GM18499 (cell line): Measurements from ENCODE around the gene AQP1.

ENCODE experiments used
- ATAC-seq: cut with Tn5 transposase; IDR thresholded peaks from one replicate; pipeline ENCODE4 v1.9.1; 2021; ENCODE audit warnings: moderate number of reproducible peaks; ENCODE audit not compliant: insufficient read depth, unreplicated experiment

The AQP1 gene

DNA sequence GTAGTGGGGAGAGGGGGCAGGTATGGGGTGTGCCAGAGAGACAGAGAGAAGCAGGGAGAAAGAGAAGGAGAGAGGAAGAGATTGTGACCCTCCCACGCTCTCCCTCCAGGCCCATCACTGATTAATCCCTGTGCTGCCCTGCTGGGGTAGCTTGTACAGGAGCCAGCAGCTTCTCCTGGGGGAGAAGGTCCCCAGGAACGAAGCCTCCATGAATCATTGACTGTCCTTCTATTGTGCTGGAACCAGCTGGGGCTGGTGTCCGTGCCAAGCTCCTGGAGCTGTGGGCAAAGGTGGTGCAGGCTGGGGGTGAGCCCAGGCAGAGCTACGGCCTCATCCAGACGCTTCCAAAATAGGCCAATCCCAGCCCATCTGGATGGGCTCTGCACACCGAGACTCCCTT lies 20.9 kb downstream of the AQP1 start:
- ATAC-seq, result no peak

DNA sequence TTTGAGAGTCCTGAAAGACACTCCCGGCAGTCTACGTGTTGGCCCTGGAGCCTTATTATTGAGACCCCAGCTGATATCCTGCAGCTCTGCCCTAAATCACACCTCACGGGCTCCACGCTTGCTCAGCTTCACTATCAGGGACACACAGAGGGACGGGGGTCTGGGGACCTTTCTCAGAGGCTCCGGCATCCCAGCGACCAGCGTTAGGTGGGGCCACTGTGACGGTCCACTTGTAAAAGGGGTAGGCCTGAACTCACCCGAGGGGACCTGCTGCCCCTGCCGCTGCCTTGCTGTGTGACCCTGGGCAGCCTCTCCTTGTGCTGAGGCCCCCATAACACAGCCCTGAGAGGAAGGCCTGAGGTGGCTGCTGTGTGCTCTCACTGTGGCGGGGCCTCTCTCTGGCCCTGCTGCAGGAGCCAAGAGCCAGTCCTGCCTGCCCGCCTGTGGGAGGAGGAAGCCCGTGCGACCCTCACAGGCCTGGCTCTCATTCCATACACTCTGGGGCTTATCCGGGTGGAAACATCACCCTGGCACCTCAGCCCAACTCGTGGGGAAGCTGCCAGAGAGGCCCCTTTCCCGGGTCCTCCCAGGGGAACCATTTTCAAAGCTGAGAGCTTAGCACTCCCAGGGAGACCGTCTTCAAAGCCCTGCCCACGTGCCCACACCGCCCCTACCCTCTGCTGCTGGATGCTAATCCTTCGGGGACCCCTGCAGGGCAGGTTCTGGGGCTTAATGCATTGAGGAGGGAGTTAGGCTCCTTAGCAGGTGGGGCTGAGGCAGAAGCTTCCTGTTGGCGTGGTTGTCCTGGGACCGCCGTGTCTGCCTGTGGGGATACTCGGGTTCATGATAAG lies 21.7 kb downstream of the AQP1 start:
- no peak for ATAC-seq

DNA sequence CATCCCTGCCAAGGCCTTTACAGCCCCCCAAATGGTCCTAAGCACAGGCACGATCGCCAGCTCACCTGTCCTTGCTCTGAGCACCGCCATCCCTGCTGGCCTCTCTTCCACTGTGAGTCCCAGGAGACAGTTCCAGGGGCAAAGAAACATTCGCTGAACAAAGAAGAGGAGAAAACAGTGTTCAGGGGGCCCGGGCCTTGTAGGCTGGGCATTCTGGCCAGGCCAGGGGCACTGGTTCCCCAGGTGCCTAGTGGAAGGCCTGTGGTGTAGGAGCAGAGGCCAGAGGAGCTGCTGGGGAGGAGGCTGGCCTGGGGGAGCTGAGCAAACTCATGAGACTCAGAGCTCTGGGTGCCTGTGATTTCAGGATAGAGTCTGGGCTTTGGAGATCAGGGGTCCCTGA lies 22.6 kb downstream of the AQP1 start:
- ATAC-seq, result no peak

DNA sequence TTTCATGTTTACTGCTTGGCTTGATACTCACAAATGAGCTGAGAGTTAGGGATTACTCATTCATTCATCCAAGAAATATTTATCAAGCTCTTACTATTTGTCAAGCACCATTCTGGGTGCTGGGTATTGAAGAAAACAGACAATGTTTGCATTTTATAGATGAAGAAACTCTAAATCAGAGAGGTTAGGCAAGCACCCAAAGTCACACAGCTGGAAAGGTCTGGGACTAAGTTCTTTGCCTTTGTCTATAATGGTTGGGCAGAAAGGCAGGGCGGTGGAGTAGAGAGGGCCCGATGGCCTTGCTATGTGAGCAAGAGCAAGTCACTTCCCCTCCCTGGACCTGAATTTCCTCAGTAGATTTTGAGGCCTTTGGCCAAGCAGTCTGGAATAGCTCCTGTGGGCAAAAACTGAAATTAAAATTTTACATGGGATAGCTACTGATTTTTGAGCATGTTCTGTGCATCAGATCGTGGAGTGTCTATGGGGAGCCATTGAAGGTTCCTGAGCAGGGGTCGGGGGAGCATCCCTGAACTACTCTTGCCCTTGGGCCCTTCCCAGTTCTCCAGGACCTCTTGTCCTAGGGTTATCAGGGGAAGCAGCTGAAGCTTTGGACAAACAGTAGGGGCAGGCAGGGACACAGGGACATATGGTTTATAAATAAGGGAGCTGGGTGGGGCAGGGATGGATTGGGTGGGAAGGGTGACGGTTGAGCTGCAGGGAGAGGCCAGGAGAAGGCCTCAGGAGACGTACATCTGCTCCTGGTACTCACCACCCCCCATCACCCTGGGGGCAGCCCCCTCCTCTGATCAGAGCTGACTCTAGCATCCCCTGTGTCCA lies 23.3 kb downstream of the AQP1 start:
- ATAC-seq, result no peak

DNA sequence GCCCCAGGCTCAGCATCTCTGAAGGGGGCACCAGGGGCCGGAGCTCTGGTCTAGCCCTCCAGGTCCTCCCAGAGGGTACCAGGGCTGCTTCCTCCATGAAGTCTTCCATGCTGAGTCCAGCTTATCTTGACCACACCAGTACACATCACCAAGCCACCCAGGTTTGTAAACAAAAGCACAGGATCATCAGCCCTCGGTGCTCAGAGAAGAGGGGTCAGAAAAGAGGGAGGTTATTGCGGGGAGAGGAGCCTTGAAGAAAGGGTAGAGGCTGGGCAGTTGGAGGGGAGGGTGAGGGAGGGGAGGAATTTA lies 23.9 kb downstream of the AQP1 start:
- no peak for ATAC-seq

DNA sequence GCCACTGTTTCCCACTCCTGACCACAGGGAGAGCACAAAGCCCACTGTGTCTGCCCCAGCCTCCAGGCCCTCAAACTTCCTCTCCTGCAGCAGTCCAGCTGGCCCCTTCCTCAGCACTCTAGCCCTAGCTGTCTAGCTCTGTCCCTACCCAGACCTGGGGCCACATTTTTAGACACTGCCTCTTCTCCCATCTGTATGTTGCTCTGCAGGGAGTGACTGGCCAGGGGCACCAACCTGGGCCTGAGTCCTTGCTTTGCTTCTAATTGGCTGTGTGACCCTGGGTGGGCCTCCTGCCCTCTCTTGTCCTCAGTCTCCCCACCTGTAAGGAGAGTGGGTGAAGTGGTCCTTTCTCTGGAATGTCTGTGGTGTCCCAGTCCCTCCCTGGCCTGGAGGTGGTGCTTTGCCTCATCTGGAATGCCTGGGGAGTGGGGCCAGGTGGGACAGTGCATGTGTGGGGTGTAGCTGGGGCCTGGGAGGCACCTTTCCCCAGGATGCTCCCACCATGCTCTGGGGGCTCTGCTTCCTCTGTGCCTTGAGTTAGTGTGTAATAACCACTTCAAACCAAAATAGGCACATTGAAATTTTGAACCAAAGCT lies 25.1 kb downstream of the AQP1 start:
- ATAC-seq, result no peak

DNA sequence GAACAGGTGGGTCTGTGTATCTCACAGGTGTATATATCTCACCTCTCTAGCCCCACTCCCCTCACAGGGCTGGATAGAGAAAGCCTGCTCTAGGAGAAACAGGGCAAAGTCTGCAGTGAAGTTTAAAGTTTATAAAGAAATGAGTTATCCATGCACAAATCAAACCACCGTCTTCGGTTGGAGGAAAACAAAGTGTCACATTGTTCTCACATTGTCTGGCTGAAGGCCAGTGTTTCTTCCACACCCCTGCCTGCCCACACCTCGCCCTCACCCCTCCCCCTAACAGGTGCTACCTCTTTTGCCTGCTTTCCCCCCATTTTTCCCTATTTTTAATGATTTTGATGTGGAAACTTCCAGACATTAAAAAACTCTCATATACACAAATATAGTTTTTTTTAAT lies 25.8 kb downstream of the AQP1 start:
- no peak for ATAC-seq

DNA sequence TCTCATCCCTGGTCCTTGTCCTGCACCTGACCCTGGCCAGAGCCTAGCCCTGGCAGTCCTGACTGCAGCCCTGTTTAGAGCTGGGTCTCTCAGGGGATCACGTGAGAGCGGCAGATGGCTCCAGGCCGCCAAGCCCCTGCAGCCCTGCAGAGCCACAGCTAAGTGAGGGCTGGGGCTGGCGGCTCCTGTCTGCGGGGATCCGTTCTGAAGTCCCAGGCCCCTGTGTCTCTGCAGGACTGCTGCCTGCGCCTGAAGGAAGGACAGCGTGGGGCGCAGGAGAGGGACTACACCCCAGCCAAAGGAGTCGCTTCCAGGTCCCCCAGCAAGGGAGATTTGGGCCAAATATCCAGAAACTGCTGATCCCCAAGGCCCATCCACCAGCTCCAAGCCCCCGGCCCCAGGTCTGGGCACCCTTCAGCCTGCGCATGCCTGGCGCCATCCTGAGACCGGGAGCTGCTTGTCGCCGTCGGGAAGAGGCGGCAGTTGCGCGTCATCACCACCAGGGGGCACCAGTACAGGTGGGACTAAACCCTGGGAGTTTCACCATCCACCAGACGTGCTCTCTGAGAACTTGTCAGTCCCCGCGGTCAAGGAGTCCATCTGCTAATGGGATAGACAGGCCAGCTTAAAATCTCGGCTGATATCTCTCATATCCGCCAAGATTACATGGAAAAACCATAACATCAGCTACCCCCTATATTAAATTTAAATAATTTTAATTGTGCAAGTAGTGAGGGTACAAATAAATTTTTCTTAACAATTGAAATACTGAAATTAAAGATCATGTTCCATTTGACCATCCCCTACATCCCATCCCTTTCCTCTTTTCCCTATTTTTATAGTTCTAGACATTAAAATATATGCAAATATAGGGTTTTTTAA lies 27.0 kb downstream of the AQP1 start:
- ATAC-seq, result peak; percentile 58

DNA sequence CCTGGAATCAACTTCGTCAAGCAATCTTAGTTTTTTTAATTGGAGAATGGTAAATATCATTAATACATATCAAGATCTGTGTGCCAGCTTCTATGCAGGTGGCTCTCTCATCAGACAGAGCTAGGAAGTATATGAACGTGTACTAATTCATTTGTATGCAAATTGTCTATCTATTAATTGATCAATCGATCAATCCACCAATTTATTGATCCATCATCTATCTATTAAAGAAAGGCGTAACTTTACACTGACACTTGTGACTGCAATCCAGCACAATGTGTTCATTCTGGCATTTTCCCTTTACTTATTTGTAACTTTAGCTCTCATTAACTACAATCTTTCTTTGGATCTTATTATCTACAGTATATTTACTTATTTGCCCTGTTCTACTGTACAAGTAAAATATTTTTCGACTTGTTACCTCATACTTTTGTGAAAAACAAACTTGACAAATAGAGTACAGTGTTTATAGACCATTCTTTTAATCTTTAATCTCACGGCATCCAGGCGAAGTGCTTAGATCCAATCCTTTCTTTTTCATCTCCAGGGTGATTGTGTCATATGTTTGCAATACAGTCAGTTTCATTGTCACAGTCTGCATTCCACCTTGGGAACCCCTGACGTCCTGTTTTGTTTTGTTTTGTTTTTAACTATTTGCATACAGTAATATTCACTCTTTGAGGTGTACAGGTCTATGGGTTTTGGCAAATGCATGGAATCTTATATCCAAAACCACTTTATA lies 30.1 kb downstream of the AQP1 start:
- ATAC-seq, result no peak

DNA sequence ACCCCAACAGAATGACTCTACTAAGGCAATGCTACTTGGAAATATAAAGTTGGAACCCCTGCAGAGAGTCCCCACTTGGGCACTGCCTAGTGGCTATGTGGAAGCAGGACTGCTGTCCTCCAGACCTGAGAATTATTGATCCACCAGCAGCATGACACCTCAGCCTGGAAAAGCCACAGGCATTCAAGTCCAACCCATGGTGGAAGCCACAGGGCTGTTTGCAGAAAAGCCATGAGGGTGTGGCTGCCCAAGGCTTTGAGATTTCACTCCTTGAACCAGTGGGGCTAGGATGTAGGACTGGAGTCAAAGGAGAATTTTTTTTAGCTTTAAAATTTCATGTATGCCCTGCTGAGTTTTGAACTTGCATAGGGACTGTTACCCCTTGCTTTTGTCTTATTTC lies 38.5 kb downstream of the AQP1 start:
- ATAC-seq, result no peak

DNA sequence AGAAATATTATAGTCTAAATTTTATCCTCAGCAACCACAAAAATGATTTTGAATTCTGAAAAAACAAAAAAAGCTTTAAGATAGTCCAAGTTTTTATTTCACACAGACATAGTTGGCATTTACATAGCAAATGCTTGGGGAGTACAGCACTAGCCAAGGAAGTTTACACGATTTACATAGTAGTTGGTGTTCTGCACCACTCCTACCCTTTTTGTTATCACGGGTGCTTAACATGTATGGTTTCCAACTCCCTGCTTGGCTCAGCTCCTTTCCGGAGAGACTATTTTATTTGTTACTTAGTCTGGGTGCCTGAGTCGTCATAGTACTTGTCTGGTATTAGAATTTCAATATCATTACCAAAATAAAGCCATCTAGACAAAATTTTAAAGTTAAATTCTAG lies 43.3 kb downstream of the AQP1 start:
- no peak for ATAC-seq

DNA sequence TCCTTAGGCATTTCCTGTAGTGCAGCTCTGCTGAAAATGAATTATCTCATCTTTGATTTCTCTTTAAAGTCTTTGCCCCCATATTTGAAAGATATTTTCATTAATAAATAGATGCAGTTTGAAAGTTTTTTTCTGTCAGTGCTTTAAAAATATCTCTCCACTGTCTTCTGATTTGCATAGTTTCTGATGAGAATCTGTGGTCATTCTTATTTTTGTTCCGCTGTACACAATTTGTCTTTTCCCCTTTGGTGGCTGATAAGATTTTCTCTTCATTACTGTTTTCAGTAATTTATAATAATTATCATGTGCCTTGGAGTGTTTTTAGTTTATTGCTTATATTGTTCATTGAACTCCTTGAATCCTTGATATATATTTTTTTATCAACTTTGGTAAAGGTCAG lies 45.1 kb downstream of the AQP1 start:
- ATAC-seq, result no peak

DNA sequence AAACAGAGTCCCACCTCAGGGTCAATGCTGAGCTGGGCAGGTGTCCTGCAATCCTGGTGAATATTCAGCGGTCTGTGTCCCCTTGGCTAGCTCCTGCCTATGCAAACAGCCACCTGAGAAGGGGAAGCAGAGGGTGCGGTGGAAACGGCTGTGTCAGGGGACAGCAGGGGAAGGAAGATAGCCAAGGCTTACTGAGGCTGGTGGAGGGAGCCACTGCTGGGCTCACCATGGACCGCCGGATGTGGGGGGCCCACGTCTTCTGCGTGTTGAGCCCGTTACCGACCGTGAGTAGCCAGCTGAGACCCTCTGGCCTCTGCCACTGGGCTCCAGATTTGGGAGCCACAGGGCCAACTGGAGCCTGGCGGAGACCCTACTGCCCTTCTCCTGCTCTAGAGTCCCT lies 52.2 kb downstream of the AQP1 start, which contains the start of gene GHRHR:
Gene GHRHR, plus strand, starts transcription at position 112 of the 400 bp plus-strand sequence. Its CDS starts 116 bp downstream, at position 228.
- ATAC-seq, result no peak

DNA sequence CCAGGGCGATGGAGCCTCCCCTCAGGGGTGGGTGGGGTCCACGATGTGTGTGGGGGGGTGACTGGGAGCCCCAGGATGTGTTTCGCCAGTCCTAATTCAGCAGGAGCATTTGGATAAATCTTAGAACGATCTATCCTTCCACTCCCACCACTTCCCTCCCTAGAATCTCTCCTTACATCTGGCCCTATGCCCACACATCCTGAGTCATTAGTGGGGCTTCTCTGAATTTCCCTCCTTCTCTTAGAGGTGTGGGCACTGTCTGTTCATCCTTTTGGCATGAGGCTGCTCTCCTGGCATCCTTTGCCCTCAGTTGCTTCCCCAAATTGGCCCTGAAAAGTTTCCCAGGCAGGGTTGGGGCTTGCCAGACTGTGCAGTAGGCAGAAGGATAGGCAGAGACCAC lies 53.7 kb downstream of the AQP1 start:
- no peak for ATAC-seq

DNA sequence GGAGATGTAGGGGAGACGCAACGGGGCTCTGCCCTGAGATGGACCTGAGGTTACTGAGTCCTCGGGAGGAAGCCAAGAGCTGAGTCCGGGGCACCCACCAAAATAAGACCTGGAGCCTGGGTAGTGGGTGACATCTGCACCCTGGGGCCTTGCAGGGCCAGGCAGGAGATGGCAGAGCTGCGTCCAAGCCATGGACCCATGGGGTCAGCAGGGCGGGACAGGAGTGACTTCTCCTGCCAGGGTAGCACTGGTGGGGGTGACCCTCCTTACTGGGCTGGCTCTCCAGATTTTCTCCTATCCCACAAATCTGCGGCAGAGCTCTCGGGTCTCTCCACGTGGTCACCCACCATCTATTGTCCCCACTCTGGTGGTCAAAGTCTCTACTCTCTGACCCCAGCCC lies 54.2 kb downstream of the AQP1 start:
- ATAC-seq, result no peak

DNA sequence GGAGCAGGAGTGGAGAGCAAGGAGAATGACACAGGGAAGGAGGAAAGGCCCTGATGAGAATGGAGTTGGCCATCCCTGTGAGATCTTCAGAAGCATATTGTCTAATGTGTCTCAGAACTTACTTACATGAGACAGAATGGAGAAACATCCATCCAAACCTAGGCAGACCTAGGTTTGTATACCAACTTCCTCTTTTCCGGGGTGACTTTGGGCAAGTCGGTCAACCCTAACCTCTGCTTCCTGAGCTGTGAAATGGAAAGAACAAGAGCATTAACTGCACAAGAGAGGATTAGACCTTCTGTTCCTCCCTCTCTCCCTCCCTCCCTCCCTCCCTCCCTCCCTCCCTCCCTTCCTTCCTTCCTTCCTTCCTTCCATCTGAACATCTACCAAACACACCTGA lies 56.6 kb downstream of the AQP1 start:
- no peak for ATAC-seq

DNA sequence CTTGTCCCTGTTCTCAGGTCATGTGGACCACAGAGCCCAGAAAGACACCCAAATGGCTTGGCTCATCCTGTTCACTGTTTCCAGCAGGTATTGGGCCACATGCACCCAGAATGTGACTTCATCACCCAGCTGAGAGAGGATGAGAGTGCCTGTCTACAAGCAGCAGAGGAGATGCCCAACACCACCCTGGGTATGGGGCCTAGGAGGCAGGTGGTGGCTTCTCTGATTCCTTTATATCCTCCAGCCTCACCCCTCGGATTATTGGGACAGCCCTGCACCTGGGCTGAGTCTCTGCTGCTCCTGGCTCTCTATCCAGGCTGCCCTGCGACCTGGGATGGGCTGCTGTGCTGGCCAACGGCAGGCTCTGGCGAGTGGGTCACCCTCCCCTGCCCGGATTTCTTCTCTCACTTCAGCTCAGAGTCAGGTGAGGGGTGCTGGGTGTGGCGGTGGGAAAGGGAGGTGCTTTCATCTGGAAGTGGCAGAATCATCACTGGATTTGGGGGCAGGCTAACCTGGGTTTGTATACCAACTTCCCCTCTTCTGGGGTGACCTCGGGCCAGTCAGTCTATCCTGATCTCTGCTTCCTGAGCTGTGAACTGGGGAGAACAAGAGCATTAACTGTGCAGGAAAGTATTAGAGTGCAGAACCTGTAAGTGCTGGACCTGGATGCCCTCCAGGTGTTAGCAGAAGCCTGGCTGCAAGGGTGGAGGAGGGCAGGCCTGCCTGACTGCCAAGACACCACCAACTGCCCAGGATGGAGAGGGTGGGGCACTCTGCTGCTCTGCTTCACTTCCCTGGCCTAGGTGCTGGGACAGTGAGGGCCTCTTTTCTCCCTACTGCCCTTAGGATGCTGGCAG lies 57.3 kb downstream of the AQP1 start:
- ATAC-seq, result no peak

DNA sequence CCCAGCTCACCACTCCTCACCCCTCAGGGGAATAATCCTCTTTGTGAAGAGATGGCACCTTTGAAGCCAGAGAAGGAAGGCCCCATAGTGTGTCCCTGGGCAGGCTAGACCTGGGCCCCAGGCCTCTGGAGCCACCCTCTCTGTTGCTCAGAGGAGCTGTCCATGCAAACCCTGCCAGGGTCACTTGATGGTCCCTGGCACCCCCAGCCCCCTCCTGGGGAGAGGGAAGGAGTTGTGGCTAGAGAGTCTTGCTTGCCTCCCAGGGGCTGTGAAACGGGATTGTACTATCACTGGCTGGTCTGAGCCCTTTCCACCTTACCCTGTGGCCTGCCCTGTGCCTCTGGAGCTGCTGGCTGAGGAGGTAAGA lies 57.9 kb downstream of the AQP1 start:
- no peak for ATAC-seq

DNA sequence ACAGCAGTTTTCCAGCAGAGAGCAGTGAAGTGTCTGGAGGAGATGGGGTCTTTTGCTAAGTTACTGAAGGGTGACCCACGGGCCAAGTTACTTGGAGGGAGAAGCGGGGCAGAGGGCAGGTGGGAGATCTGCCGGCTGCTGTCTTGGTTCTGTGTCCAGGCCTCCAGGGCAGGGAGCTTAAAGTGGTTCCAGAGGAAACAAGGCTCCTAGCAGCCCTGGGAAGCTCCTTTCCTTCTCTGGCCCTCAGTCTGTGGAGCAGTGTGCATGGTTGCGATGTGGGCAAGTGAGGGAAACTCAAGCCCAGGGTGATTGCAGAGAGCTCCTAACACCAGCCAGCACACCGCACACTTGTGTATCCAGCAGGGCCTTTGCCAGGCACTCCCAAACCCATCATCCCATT lies 58.4 kb downstream of the AQP1 start:
- no peak for ATAC-seq
